H9 (cell line): ENCODE data around the gene GPR176. TPM values are rescaled to one million over a fixed set of nuclear protein-coding genes. Genes with fewer than 3 reads are reported as not detected.

Experiments
- DNase-seq: peaks from one replicate; pipeline ENCODE4 v3.0.0-alpha.2; 2017
- H2AFZ ChIP-seq: one replicate; pipeline ENCODE4 v1.6.1; 2013; ENCODE audit warnings: mild to moderate bottlenecking, low read length, control low read depth, moderate library complexity
- H2AK5ac ChIP-seq: 2 replicates; pipeline ENCODE4 v1.6.1; 2013; ENCODE audit warnings: low read length, control low read depth, mixed read lengths; ENCODE audit not compliant: insufficient read length
- H2BK120ac ChIP-seq: one replicate; pipeline ENCODE4 v1.6.1; 2013; ENCODE audit warnings: low read depth, mild to moderate bottlenecking, low read length, control low read depth, inconsistent platforms; ENCODE audit not compliant: poor library complexity, severe bottlenecking
- H2BK12ac ChIP-seq: 2 replicates; pipeline ENCODE4 v1.6.1; 2013; ENCODE audit warnings: low read length, control low read depth, mixed read lengths, low read depth; ENCODE audit not compliant: insufficient read length
- H2BK15ac ChIP-seq: 2 replicates; pipeline ENCODE4 v1.6.1; 2013; ENCODE audit warnings: low read depth, low read length, control low read depth
- H2BK20ac ChIP-seq: one replicate; pipeline ENCODE4 v1.6.1; 2013; ENCODE audit warnings: low read depth, mild to moderate bottlenecking, low read length, control low read depth, inconsistent platforms; ENCODE audit not compliant: poor library complexity, severe bottlenecking
- H2BK5ac ChIP-seq: 2 replicates; pipeline ENCODE4 v1.6.1; 2013; ENCODE audit warnings: low read length, control low read depth, mixed read lengths; ENCODE audit not compliant: insufficient read length
- H3K14ac ChIP-seq: 2 replicates; pipeline ENCODE4 v1.6.1; 2013; ENCODE audit warnings: low read length, control low read depth; ENCODE audit not compliant: insufficient read depth
- H3K18ac ChIP-seq: 2 replicates; pipeline ENCODE4 v1.6.1; 2013; ENCODE audit warnings: low read depth, mild to moderate bottlenecking, mixed read lengths, low read length, control low read depth; ENCODE audit not compliant: insufficient read length
- H3K23ac ChIP-seq: 2 replicates; pipeline ENCODE4 v1.6.1; 2013; ENCODE audit warnings: low read length, control low read depth, mixed read lengths, low read depth; ENCODE audit not compliant: insufficient read length
- H3K23me2 ChIP-seq: 2 replicates; pipeline ENCODE4 v1.6.1; 2013; ENCODE audit warnings: low read depth, mild to moderate bottlenecking, mixed read lengths, low read length, control low read depth; ENCODE audit not compliant: insufficient read length, poor library complexity, severe bottlenecking
- H3K27ac ChIP-seq: 2 replicates; pipeline ENCODE4 v1.5.1; 2013; ENCODE audit warnings: low read length, control low read depth, mixed read lengths, low read depth; ENCODE audit not compliant: insufficient read length
- H3K27me3 ChIP-seq: 2 replicates; pipeline ENCODE4 v1.6.1; 2013; ENCODE audit warnings: low read length, control low read depth, inconsistent platforms; ENCODE audit not compliant: insufficient read depth
- H3K4ac ChIP-seq: 2 replicates; pipeline ENCODE4 v1.6.1; 2013; ENCODE audit warnings: low read depth, mild to moderate bottlenecking, control low read depth, inconsistent platforms, low read length, moderate library complexity
- H3K4me1 ChIP-seq: 2 replicates; pipeline ENCODE4 v1.6.1; 2013; ENCODE audit warnings: low read length, control low read depth, inconsistent platforms; ENCODE audit not compliant: insufficient read depth
- H3K4me2 ChIP-seq: 2 replicates; pipeline ENCODE4 v1.6.1; 2013; ENCODE audit warnings: low read length, control low read depth, mixed read lengths; ENCODE audit not compliant: insufficient read length, insufficient read depth
- H3K56ac ChIP-seq: 2 replicates; pipeline ENCODE4 v1.6.1; 2013; ENCODE audit warnings: low read depth, mild to moderate bottlenecking, mixed read lengths, low read length, control low read depth; ENCODE audit not compliant: insufficient read length
- H3K79me1 ChIP-seq: 2 replicates; pipeline ENCODE4 v1.6.1; 2013; ENCODE audit warnings: low read depth, mild to moderate bottlenecking, moderate library complexity, low read length, control low read depth, inconsistent platforms; ENCODE audit not compliant: insufficient read depth, poor library complexity, severe bottlenecking
- H3K79me2 ChIP-seq: 2 replicates; pipeline ENCODE4 v1.6.1; 2013; ENCODE audit warnings: low read length, control low read depth, inconsistent platforms; ENCODE audit not compliant: insufficient read depth
- H3K9ac ChIP-seq: 2 replicates; pipeline ENCODE4 v1.6.1; 2013; ENCODE audit warnings: low read length, control low read depth, mixed read lengths; ENCODE audit not compliant: insufficient read length; ENCODE audit errors: extremely low read depth
- H3K9me3 ChIP-seq: one replicate; pipeline ENCODE4 v1.6.1; 2013; ENCODE audit warnings: low read depth, low read length, inconsistent platforms; ENCODE audit not compliant: control insufficient read depth
- H3T11ph ChIP-seq: one replicate; pipeline ENCODE4 v1.6.1; 2013; ENCODE audit warnings: mild to moderate bottlenecking, low read length, control low read depth, inconsistent platforms
- H4K20me1 ChIP-seq: one replicate; pipeline ENCODE4 v1.6.1; 2013; ENCODE audit not compliant: control insufficient read depth, insufficient read length, insufficient read depth
- H4K5ac ChIP-seq: 2 replicates; pipeline ENCODE4 v1.6.1; 2013; ENCODE audit warnings: low read depth, mild to moderate bottlenecking, mixed read lengths, low read length, control low read depth; ENCODE audit not compliant: insufficient read length
- H4K8ac ChIP-seq: replicated peaks from 2 replicates; pipeline ENCODE4 v1.6.1; 2013; ENCODE audit warnings: low read length, control low read depth, mixed read lengths, low read depth; ENCODE audit not compliant: insufficient read length
- H4K91ac ChIP-seq: 2 replicates; pipeline ENCODE4 v1.6.1; 2013; ENCODE audit warnings: low read depth, mild to moderate bottlenecking, moderate library complexity, mixed read lengths, low read length, control low read depth; ENCODE audit not compliant: insufficient read length
- H3K27ac Mint-ChIP-seq, 3 experiments: 2 replicates in 2 of 3; 3 replicates in 1 of 3; pipeline ENCODE4 v1.8.0; 2020 to 2021; ENCODE audit warnings: mixed read lengths in 3 of 3, mild to moderate bottlenecking in 1 of 3, moderate library complexity in 1 of 3
- H3K27me3 Mint-ChIP-seq: 2 replicates; pipeline ENCODE4 v1.8.0; 2021; ENCODE audit warnings: low read depth, mild to moderate bottlenecking, moderate library complexity, mixed read lengths
- H3K36me3 Mint-ChIP-seq, 3 experiments: 2 replicates in 2 of 3; 3 replicates in 1 of 3; pipeline ENCODE4 v1.8.0; 2020 to 2021; ENCODE audit warnings: low read depth in 3 of 3, mixed read lengths in 3 of 3; ENCODE audit not compliant: insufficient read depth in 1 of 3
- H3K4me1 Mint-ChIP-seq, 2 experiments: 2 replicates each; pipeline ENCODE4 v1.8.0; 2020; ENCODE audit warnings: mixed read lengths in 2 of 2
- H3K4me3 Mint-ChIP-seq, 2 experiments: 2 replicates in 1 of 2; 3 replicates in 1 of 2; pipeline ENCODE4 v1.8.0; 2020 to 2021; ENCODE audit warnings: mild to moderate bottlenecking in 2 of 2, mixed read lengths in 2 of 2, moderate library complexity in 1 of 2
- H3K9me3 Mint-ChIP-seq, 2 experiments: 2 replicates in 1 of 2; 3 replicates in 1 of 2; pipeline ENCODE4 v1.8.0; 2020; ENCODE audit warnings: mild to moderate bottlenecking in 2 of 2, mixed read lengths in 2 of 2, moderate library complexity in 1 of 2
- CTCF ChIP-seq: fragments of 200-600 bp; sonication (generic); conservative IDR thresholded peaks from 3 replicates; pipeline ENCODE4 v1.8.0; 2021; ENCODE audit warnings: antibody characterized with exemption, mild to moderate bottlenecking
- WGBS: extraction: QIAGEN DNeasy Blood & Tissue Kit; methylation state at CpG from one replicate; pipeline ENCODE4 v1.1.7; 2013; ENCODE audit warnings: missing lambda C conversion rate, low lambda C conversion rate, mixed read lengths; ENCODE audit not compliant: insufficient read length; ENCODE audit errors: extremely low coverage; 5-methylcytosine and 5-hydroxymethylcytosine counted together
- total RNA-seq: library from RNA; stranded (reverse); gene quantifications from 2 replicates; pipeline ENCODE4 v1.2.1, GENCODE V29; 2021

The GPR176 gene
- total RNA-seq, 1 experiment from 2014 or later = 132 TPM

GRCh38 chr15:39819533-39819932 lies 100.5 kb downstream of the GPR176 start:
- Histone ChIP-seq H2BK120ac (no peak overlapping the region), H2BK5ac (no peak overlapping the region), H2BK12ac (no peak overlapping the region), H3K14ac (no peak overlapping the region), H3K27ac (no peak overlapping the region), H3K4me2 (no peak overlapping the region), H3K4me1 (peaks cover 17% of the 10 kb centered on the region), H3K56ac (no peak overlapping the region), H3K9ac (no peak overlapping the region), H4K91ac (no peak overlapping the region), H3K23ac (no peak overlapping the region), H3K23me2 (no peaks in the 10 kb centered on the region), H4K8ac (no peak overlapping the region), H3K79me2 (peaks cover 39% of the 10 kb centered on the region; the same call in 1 of the 2 replicates), H4K5ac (no peak overlapping the region), H3T11ph (no peak overlapping the region), H4K20me1 (no peaks in the 10 kb centered on the region), H2AK5ac (no peak overlapping the region), H2BK15ac (no peak overlapping the region), H3K4ac (no peak overlapping the region), H3K9me3 (no peaks in the 10 kb centered on the region), H3K18ac (no peak overlapping the region), H3K27me3 (no peaks in the 10 kb centered on the region), H3K79me1 (peaks cover 10% of the 10 kb centered on the region), H2AFZ (no peak overlapping the region), H2BK20ac (no peak overlapping the region)
- WGBS = no CpG with 5 or more reads among the region's 3 CpGs
- Mint-ChIP-seq H3K27ac (peak overlapping the region in 2 of 3 experiments; percentile 79 to 81; a peak in 2 of 7 replicates), H3K27me3 (no peaks in the 10 kb centered on the region), H3K9me3 (peaks cover 5 to 6% of the 10 kb centered on the region in 2 experiments; a peak in 3 of 5 replicates), H3K36me3 (peaks cover 12 to 15% (median 12%) of the 10 kb centered on the region in 3 experiments), H3K4me3 (no peak overlapping the region), H3K4me1 (peaks cover 55 to 75% of the 10 kb centered on the region in 2 experiments)
- no peak for DNase-seq
- TF ChIP-seq CTCF = no peak
